Stimulated activated CD4-positive, alpha-beta T cell treated with anti-CD3 and anti-CD28 coated beads, Interleukin-15, amount 100 ng/mL, for 24 hours (primary cell): ENCODE results near the gene BTK.

Experiments
- DNase-seq: peaks from one replicate; pipeline ENCODE4 v3.0.0-alpha.2; 2020

The BTK gene

GRCh38 chrX:101385795-101386541 is at the start of gene BTK:
Gene BTK (minus strand): TSS chrX:101386191. CDS start chrX:101375284, 10,907 bp downstream.
- no peak for DNase-seq

- no peak for DNase-seq
Measured at GRCh38 chrX:101430457-101431078, 44.6 kb upstream of the BTK start.

GRCh38 chrX:101429934-101430333 is 43.9 kb upstream of the BTK start:
- no peak for DNase-seq

GRCh38 chrX:101427954-101428353 is 42.0 kb upstream of the BTK start:
- DNase-seq = no peak

- DNase-seq = no peak
Measured at GRCh38 chrX:101419489-101419888, 33.5 kb upstream of the BTK start.

- peak; percentile 54 for DNase-seq
Measured at GRCh38 chrX:101417981-101418841, 32.2 kb upstream of the BTK start.

GRCh38 chrX:101417190-101417589 is 31.2 kb upstream of the BTK start:
- DNase-seq = no peak

GRCh38 chrX:101416691-101417090 is 30.7 kb upstream of the BTK start:
- DNase-seq = no peak

GRCh38 chrX:101415180-101416145 is 29.5 kb upstream of the BTK start:
- no peak for DNase-seq

- no peak for DNase-seq
Measured at GRCh38 chrX:101411984-101412383, 26.0 kb upstream of the BTK start.

GRCh38 chrX:101410461-101410860 is 24.5 kb upstream of the BTK start:
- DNase-seq = no peak

- DNase-seq = no peak
Measured at GRCh38 chrX:101409043-101409442, 23.1 kb upstream of the BTK start.

- no peak for DNase-seq
Measured at GRCh38 chrX:101408532-101408841, 22.5 kb upstream of the BTK start.

GRCh38 chrX:101407748-101408531 is 21.9 kb upstream of the BTK start, which contains the start of the genes GLA and HNRNPH2:
Gene GLA (minus strand): TSS chrX:101407925. CDS start chrX:101407903, 22 bp downstream.
Gene HNRNPH2 (plus strand): TSS chrX:101408222. CDS start chrX:101411989, 3,767 bp downstream.
- DNase-seq = peak; percentile 88

GRCh38 chrX:101407167-101407747 is 21.3 kb upstream of the BTK start:
- DNase-seq = no peak

GRCh38 chrX:101399825-101400224 is 13.8 kb upstream of the BTK start:
- no peak for DNase-seq

GRCh38 chrX:101398694-101399093 is 12.7 kb upstream of the BTK start:
- DNase-seq = no peak

GRCh38 chrX:101397779-101398178 is 11.8 kb upstream of the BTK start:
- DNase-seq = no peak

GRCh38 chrX:101395789-101396188 is 9.8 kb upstream of the BTK start:
- DNase-seq = no peak

- no peak for DNase-seq
Measured at GRCh38 chrX:101394372-101394771, 8.4 kb upstream of the BTK start.
